B cell (primary cell): ENCODE measurements around the gene TMEM108. TPM values are rescaled to one million over a fixed set of nuclear protein-coding genes. Genes with fewer than 3 reads are reported as not detected.

Experiments
- ATAC-seq: fragments of 200-7000 bp; cut with Tn5 transposase; one replicate; pipeline ENCODE4 v1.10.0; 2021; ENCODE audit warnings: low read depth, mild to moderate bottlenecking, moderate number of reproducible peaks, moderate library complexity
- CTCF ChIA-PET: fragments of 350-600 bp; sonication (Branson Sonifier 250); formaldehyde crosslinking; loops from one replicate; lab custom pipeline; 2021; ENCODE audit warnings: antibody characterized with exemption, inconsistent platforms; lab: Charles Lee
- POLR2A ChIA-PET: fragments of 350-600 bp; sonication (Branson Sonifier 250); formaldehyde crosslinking; loops from one replicate; lab custom pipeline; 2021; ENCODE audit warnings: antibody characterized with exemption; lab: Charles Lee
- DNase-seq: peaks from one replicate; pipeline ENCODE4 v3.0.0; 2013
- H2AFZ ChIP-seq: 2 replicates; pipeline ENCODE4 v1.6.1; 2012; ENCODE audit warnings: mild to moderate bottlenecking, low read depth, low read length; ENCODE audit not compliant: insufficient read depth, poor library complexity, severe bottlenecking
- H3K27ac ChIP-seq, 2 donors: 1 replicate in 1 of 2; 2 replicates in 1 of 2; pipeline ENCODE4 v1.5.1; 2012 to 2013; ENCODE audit warnings: low read length in 2 of 2, mild to moderate bottlenecking in 2 of 2, moderate library complexity in 1 of 2
- H3K27me3 ChIP-seq, 4 experiments: fragments of 200-600 bp in 1 of 4; sonication (generic) in 1 of 4; replicated peaks in 1 of 4; 1 replicate in 2 of 4; 2 replicates in 2 of 4; pipeline versions ENCODE4 v1.6.1 to v1.7.0; 2013 to 2016; ENCODE audit warnings: low read length in 3 of 4, mild to moderate bottlenecking in 2 of 4, mixed read lengths in 1 of 4, moderate library complexity in 1 of 4; ENCODE audit not compliant: insufficient read depth in 4 of 4, control insufficient read depth in 3 of 4; ENCODE audit errors: control extremely low read depth in 1 of 4
- H3K36me3 ChIP-seq, 2 experiments: replicated peaks in 1 of 2; 1 replicate in 1 of 2; 2 replicates in 1 of 2; pipeline versions ENCODE4 v1.6.1 to v1.7.1; 2013; ENCODE audit warnings: low read length in 1 of 2; ENCODE audit not compliant: insufficient read depth in 2 of 2, control insufficient read depth in 1 of 2; ENCODE audit errors: control extremely low read depth in 1 of 2, extremely low read depth in 1 of 2
- H3K4me1 ChIP-seq, 2 donors: fragments of 200-600 bp in 1 of 2; sonication (generic) in 1 of 2; 1 replicate in 1 of 2; 2 replicates in 1 of 2; pipeline versions ENCODE4 v1.5.1 to v1.6.1; 2013 to 2017; ENCODE audit warnings: low read length in 2 of 2; ENCODE audit not compliant: control insufficient read depth in 2 of 2, insufficient read depth in 2 of 2
- H3K4me2 ChIP-seq: replicated peaks from 2 replicates; pipeline ENCODE3; 2012; ENCODE audit warnings: mild to moderate bottlenecking, low read depth, low read length; ENCODE audit not compliant: poor library complexity, severe bottlenecking
- H3K4me3 ChIP-seq, 5 experiments: fragments of 200-600 bp in 1 of 5; sonication (generic) in 1 of 5; 1 replicate in 3 of 5; 2 replicates in 2 of 5; pipeline versions ENCODE4 v1.5.1 to v1.7.0; 2011 to 2016; ENCODE audit warnings: low read length in 4 of 5, mild to moderate bottlenecking in 4 of 5, low read depth in 2 of 5, control low read depth in 1 of 5, moderate library complexity in 1 of 5; ENCODE audit not compliant: insufficient read depth in 1 of 5; ENCODE audit errors: control extremely low read depth in 1 of 5, extremely low read depth in 1 of 5
- H3K79me2 ChIP-seq: fragments of 200-600 bp; sonication (generic); one replicate; pipeline ENCODE4 v1.6.0; 2016; ENCODE audit warnings: low read length; ENCODE audit not compliant: control insufficient read depth, insufficient read depth
- H3K9ac ChIP-seq: fragments of 200-600 bp; sonication (generic); 2 replicates; pipeline ENCODE4 v1.6.1; 2017; ENCODE audit warnings: mild to moderate bottlenecking, low read length, moderate library complexity
- H3K9me3 ChIP-seq, 3 donors: one replicate each; pipeline versions ENCODE4 v1.6.1 to v1.7.1; 2013; ENCODE audit warnings: low read length in 2 of 3; ENCODE audit not compliant: control insufficient read depth in 2 of 3, insufficient read depth in 1 of 3; ENCODE audit errors: control extremely low read depth in 1 of 3
- H4K20me1 ChIP-seq: 2 replicates; pipeline ENCODE4 v1.6.0; 2012; ENCODE audit warnings: mild to moderate bottlenecking, low read length; ENCODE audit not compliant: insufficient read depth, control insufficient read depth, poor library complexity, severe bottlenecking
- H3K27ac Mint-ChIP-seq: one replicate; pipeline ENCODE4 v1.8.0; 2021; ENCODE audit warnings: mixed read lengths
- H3K27me3 Mint-ChIP-seq: one replicate; pipeline ENCODE4 v1.8.0; 2021; ENCODE audit warnings: mixed read lengths
- H3K4me1 Mint-ChIP-seq: one replicate; pipeline ENCODE4 v1.8.0; 2021; ENCODE audit warnings: mixed read lengths
- H3K4me3 Mint-ChIP-seq: one replicate; pipeline ENCODE4 v1.8.0; 2021; ENCODE audit warnings: mixed read lengths
- H3K9me3 Mint-ChIP-seq: one replicate; pipeline ENCODE4 v1.8.0; 2022; ENCODE audit warnings: mixed read lengths; ENCODE audit not compliant: insufficient read depth
- CTCF ChIP-seq: fragments of 200-600 bp; IDR thresholded peaks from one replicate; pipeline ENCODE4 v1.8.0; 2022; ENCODE audit warnings: antibody characterized with exemption, mild to moderate bottlenecking
- EZH2 ChIP-seq: IDR thresholded peaks from 2 replicates; pipeline ENCODE4 v1.6.1; 2012; ENCODE audit warnings: borderline replicate concordance, low read depth, mild to moderate bottlenecking, moderate library complexity, low read length; ENCODE audit not compliant: insufficient read depth, poor library complexity, severe bottlenecking
- WGBS: methylation state at CpG from one replicate; pipeline ENCODE4 v1.1.5; 2013; ENCODE audit warnings: missing lambda C conversion rate; ENCODE audit not compliant: insufficient coverage; 5-methylcytosine and 5-hydroxymethylcytosine counted together
- intact Hi-C: fragments of 100-400 bp; cut with micrococcal nuclease; formaldehyde crosslinking; loops from one replicate; pipeline ENCODE4 v1.10.0; 2022
- polyA plus RNA-seq: library from polyadenylated mRNA; depleted of rRNA; stranded (reverse); fragments of >200 nt; gene quantifications from 2 replicates; pipeline ENCODE4 v1.2.3, GENCODE V29; 2012
- total RNA-seq, 2 donors: library from RNA; stranded (reverse); fragments of 120-200 nt in 1 of 2; gene quantifications; 1 replicate in 1 of 2; 2 replicates in 1 of 2; pipeline versions ENCODE4 v1.2.3 to v1.2.4, GENCODE V29; 2013 to 2022

Gene TMEM108
- total and polyA plus RNA-seq, 2 donors (not counting 1 experiment from before 2014, with no cell fraction given): not detected

DNA sequence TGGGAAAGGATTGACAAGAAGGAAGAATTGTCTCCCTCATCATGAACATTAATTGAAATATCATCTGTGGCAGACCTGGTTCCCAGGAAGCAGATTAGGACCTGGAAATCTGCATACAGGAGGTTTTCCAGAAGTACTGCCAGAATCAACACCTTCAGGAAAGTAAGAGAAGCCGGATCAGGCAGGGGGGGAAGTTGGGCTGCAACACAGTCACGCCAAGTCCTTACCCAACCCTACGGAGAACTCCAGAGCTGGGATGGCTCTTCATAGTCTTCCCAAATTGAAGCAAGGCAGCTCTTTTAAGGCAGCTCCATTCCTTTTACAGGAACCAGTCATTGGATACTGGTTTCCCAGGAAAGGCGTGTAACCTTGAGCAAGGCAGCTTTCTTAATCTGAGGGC lies 326.5 kb downstream of the TMEM108 start:
- H3K9me3 ChIP-seq: no peaks in the 10 kb centered on the region
- no peaks in the 10 kb centered on the region for H3K4me1 ChIP-seq
- DNase-seq (no peak), ATAC-seq (no peak)
- ChIA-PET CTCF (no interaction called here), POLR2A (no interaction called here)
- no peak overlapping the region for H2AFZ ChIP-seq
- no peak overlapping the region for H3K27ac ChIP-seq
- H3K9me3 Mint-ChIP-seq: no peaks in the 10 kb centered on the region
- intact Hi-C loops: no loop called here
- H3K4me3 Mint-ChIP-seq: no peak overlapping the region
- no peak overlapping the region for H3K4me3 ChIP-seq
- no peak for TF ChIP-seq EZH2
- TF ChIP-seq CTCF: no peak
- no peaks in the 10 kb centered on the region for H3K79me2 ChIP-seq
- whole genome bisulfite sequencing: 86% methylated on average over 4 of the region's 4 CpGs
- H3K9ac ChIP-seq: no peak overlapping the region
- peaks cover 0 to 3% (median 0%) of the 10 kb centered on the region in 4 experiments for H3K27me3 ChIP-seq
- peaks cover 4% of the 10 kb centered on the region for H3K27me3 Mint-ChIP-seq
- H3K4me1 Mint-ChIP-seq: no peaks in the 10 kb centered on the region
- no peak overlapping the region for H3K4me2 ChIP-seq
- no peaks in the 10 kb centered on the region for H4K20me1 ChIP-seq
- no peaks in the 10 kb centered on the region for H3K36me3 ChIP-seq
- H3K27ac Mint-ChIP-seq: no peak overlapping the region

GRCh38 chr3:133366921-133367320 lies 328.7 kb downstream of the TMEM108 start:
- peaks cover 10% of the 10 kb centered on the region for H3K27me3 Mint-ChIP-seq
- no peaks in the 10 kb centered on the region for H4K20me1 ChIP-seq
- H3K9ac ChIP-seq: no peak overlapping the region
- no peak overlapping the region for H3K4me2 ChIP-seq
- ChIA-PET POLR2A (no interaction called here), CTCF (no interaction called here)
- H3K4me1 Mint-ChIP-seq: no peaks in the 10 kb centered on the region
- no peak overlapping the region for H3K27ac ChIP-seq
- no peak overlapping the region for H3K4me3 ChIP-seq
- intact Hi-C loops: no loop called here
- WGBS: 100% methylated on average over 1 of the region's 2 CpGs
- no peaks in the 10 kb centered on the region for H3K9me3 Mint-ChIP-seq
- DNase-seq: no peak
- no peaks in the 10 kb centered on the region for H3K79me2 ChIP-seq
- H3K9me3 ChIP-seq: no peaks in the 10 kb centered on the region
- no peak for TF ChIP-seq CTCF
- no peak for TF ChIP-seq EZH2
- H3K27me3 ChIP-seq: peaks cover 0 to 5% (median 0%) of the 10 kb centered on the region in 4 experiments
- no peak for ATAC-seq
- no peak overlapping the region for H3K27ac Mint-ChIP-seq
- no peak overlapping the region for H3K4me3 Mint-ChIP-seq
- H3K4me1 ChIP-seq: no peaks in the 10 kb centered on the region
- no peaks in the 10 kb centered on the region for H3K36me3 ChIP-seq
- no peak overlapping the region for H2AFZ ChIP-seq
